OCI-LY1 (cell line): Measurements from ENCODE around the gene PRR15L.
"Not testable (repeated sequence)": the region's sequence is repeated elsewhere in the genome, so short reads cannot be mapped to it uniquely, and the experiment has no call there.

Experiments
- H2AFZ ChIP-seq: fragments of 200-600 bp; sonication (generic), shearing (Covaris generic); 2 replicates; pipeline ENCODE4 v1.6.0; 2014; ENCODE audit warnings: antibody characterized with exemption, mild to moderate bottlenecking, low read length
- H3F3A ChIP-seq: fragments of 200-600 bp; sonication (generic), shearing (Covaris generic); 2 replicates; pipeline ENCODE4 v1.6.0; 2014; ENCODE audit warnings: mild to moderate bottlenecking, antibody characterized with exemption, low read length, moderate library complexity; ENCODE audit not compliant: insufficient read depth
- H3K27ac ChIP-seq: fragments of 200-600 bp; sonication (generic); 2 replicates; pipeline ENCODE4 v1.5.1; 2014; ENCODE audit warnings: low read length, mixed run types, mild to moderate bottlenecking, low read depth; ENCODE audit not compliant: poor library complexity, severe bottlenecking
- H3K27me3 ChIP-seq: fragments of 200-600 bp; sonication (generic); 2 replicates; pipeline ENCODE4 v1.6.0; 2014; ENCODE audit warnings: antibody characterized with exemption, mild to moderate bottlenecking, low read length, moderate library complexity; ENCODE audit not compliant: insufficient read depth
- H3K36me3 ChIP-seq: fragments of 200-600 bp; sonication (generic); 2 replicates; pipeline ENCODE4 v1.6.1; 2014; ENCODE audit warnings: mild to moderate bottlenecking, antibody characterized with exemption, low read length, moderate library complexity, mixed read lengths; ENCODE audit not compliant: insufficient read depth
- H3K4me1 ChIP-seq: fragments of 200-600 bp; sonication (generic); 2 replicates; pipeline ENCODE4 v1.5.1; 2014; ENCODE audit warnings: mild to moderate bottlenecking, low read length, moderate library complexity; ENCODE audit not compliant: insufficient read depth, severe bottlenecking
- H3K4me2 ChIP-seq: fragments of 200-600 bp; sonication (generic), shearing (Covaris generic); 2 replicates; pipeline ENCODE4 v1.6.1; 2014; ENCODE audit warnings: low read length
- H3K4me3 ChIP-seq: fragments of 200-600 bp; sonication (generic); 2 replicates; pipeline ENCODE4 v1.5.1; 2014; ENCODE audit warnings: low read length, low read depth, mild to moderate bottlenecking, mixed read lengths; ENCODE audit not compliant: poor library complexity, severe bottlenecking
- H3K79me2 ChIP-seq: fragments of 200-600 bp; shearing (Covaris generic); 2 replicates; pipeline ENCODE4 v1.6.1; 2016; ENCODE audit warnings: mixed run types, low read length, mixed read lengths; ENCODE audit not compliant: insufficient read depth
- H3K9ac ChIP-seq: fragments of 200-600 bp; sonication (generic), shearing (Covaris generic); 2 replicates; pipeline ENCODE4 v1.6.1; 2014; ENCODE audit warnings: mild to moderate bottlenecking, low read length, mixed read lengths
- H3K9me2 ChIP-seq: fragments of 200-600 bp; sonication (generic), shearing (Covaris generic); 2 replicates; pipeline ENCODE4 v1.6.1; 2014; ENCODE audit warnings: low read depth, mild to moderate bottlenecking, low read length, mixed read lengths
- H3K9me3 ChIP-seq: fragments of 200-600 bp; shearing (Covaris generic); 2 replicates; pipeline ENCODE4 v1.6.1; 2014; ENCODE audit warnings: low read length, mixed read lengths
- H4K20me1 ChIP-seq: fragments of 200-600 bp; sonication (generic), shearing (Covaris generic); 2 replicates; pipeline ENCODE4 v1.6.0; 2016; ENCODE audit warnings: mild to moderate bottlenecking, low read length; ENCODE audit not compliant: insufficient read depth
- EZH2 ChIP-seq: fragments of 200-600 bp; sonication (generic), shearing (Covaris generic); IDR thresholded peaks from 2 replicates; pipeline ENCODE4 v1.8.0; 2017; ENCODE audit warnings: borderline replicate concordance, mixed run types, mild to moderate bottlenecking, antibody characterized with exemption, low read length, moderate library complexity, mixed read lengths
- TF ChIP-seq, protein P1 (sequence below): fragments of 200-600 bp; sonication (generic), shearing (Covaris generic); IDR thresholded peaks from 2 replicates; pipeline ENCODE4 v1.5.1; 2017; ENCODE audit warnings: mild to moderate bottlenecking, antibody characterized with exemption, low read length, moderate library complexity, mixed read lengths

The PRR15L gene

DNA sequence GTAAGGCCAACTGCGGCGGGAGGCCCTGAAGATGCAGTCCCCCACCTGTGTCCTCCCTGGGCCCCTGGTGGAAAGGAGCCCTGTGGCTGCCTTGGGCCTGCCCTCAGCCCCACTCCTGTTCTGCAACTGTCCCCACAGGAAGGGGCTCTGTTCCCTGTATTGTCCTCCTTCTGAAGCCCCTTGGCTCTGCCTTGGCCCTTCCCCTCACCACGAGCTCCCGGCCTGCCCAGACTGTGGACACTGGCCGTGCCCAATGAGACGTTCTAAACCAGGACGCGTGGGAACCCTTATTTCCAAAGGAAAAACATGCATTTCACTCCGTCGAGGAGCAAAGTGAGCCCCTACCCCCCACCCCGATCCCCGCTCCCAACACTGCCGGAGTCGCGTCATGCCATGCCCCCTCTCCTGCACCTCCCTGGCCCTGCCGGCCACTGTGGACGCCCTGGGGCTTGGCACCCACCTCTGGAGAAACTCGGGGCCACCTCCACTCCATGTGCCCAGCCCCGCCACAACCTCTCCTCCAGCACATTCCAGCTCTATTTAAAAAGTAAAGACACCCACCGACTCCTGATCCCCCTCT is 29.8 kb downstream of the PRR15L start:
- Histone ChIP-seq H3K36me3 (peaks cover 40% of the 10 kb centered on the region; the same call in 1 of the 2 replicates), H3K4me2 (no peak overlapping the region), H3K4me3 (no peak overlapping the region), H3K9me3 (no peaks in the 10 kb centered on the region), H3K4me1 (no peaks in the 10 kb centered on the region), H3K27me3 (no peaks in the 10 kb centered on the region), H3K9ac (no peak overlapping the region), H3F3A (no peaks in the 10 kb centered on the region), H3K27ac (no peak overlapping the region), H4K20me1 (no peaks in the 10 kb centered on the region), H3K9me2 (no peaks in the 10 kb centered on the region), H2AFZ (no peak overlapping the region), H3K79me2 (no peaks in the 10 kb centered on the region)
- TF ChIP-seq EZH2: no peak
- TF ChIP-seq, protein P1, sequence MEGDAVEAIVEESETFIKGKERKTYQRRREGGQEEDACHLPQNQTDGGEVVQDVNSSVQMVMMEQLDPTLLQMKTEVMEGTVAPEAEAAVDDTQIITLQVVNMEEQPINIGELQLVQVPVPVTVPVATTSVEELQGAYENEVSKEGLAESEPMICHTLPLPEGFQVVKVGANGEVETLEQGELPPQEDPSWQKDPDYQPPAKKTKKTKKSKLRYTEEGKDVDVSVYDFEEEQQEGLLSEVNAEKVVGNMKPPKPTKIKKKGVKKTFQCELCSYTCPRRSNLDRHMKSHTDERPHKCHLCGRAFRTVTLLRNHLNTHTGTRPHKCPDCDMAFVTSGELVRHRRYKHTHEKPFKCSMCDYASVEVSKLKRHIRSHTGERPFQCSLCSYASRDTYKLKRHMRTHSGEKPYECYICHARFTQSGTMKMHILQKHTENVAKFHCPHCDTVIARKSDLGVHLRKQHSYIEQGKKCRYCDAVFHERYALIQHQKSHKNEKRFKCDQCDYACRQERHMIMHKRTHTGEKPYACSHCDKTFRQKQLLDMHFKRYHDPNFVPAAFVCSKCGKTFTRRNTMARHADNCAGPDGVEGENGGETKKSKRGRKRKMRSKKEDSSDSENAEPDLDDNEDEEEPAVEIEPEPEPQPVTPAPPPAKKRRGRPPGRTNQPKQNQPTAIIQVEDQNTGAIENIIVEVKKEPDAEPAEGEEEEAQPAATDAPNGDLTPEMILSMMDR: no peak

DNA sequence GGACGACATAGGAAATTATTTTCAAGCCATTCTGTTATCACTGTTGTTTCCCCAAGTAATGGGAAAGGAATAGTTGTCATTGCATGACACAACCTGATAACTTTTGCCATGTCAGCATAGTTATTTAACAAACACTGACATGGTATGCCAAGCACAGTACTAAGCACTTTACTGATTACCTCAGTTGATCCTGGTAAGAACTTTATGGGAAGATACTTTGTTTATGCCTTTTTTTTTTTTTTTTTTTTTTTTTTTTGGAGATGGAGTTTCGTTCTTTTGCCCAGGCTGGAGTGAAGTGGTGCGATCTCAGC is 32.0 kb downstream of the PRR15L start:
- Histone ChIP-seq H3K4me1 (no peaks in the 10 kb centered on the region), H3K9ac (no peak overlapping the region), H3K36me3 (peaks cover 43% of the 10 kb centered on the region; the same call in 1 of the 2 replicates), H3K9me3 (no peaks in the 10 kb centered on the region), H3K4me2 (no peak overlapping the region), H3K27ac (no peak overlapping the region), H2AFZ (no peak overlapping the region), H3K4me3 (no peak overlapping the region), H3F3A (no peaks in the 10 kb centered on the region), H4K20me1 (no peaks in the 10 kb centered on the region), H3K79me2 (no peaks in the 10 kb centered on the region), H3K9me2 (no peaks in the 10 kb centered on the region), H3K27me3 (no peaks in the 10 kb centered on the region)
- no peak for TF ChIP-seq EZH2
- TF ChIP-seq, protein P1: no peak

DNA sequence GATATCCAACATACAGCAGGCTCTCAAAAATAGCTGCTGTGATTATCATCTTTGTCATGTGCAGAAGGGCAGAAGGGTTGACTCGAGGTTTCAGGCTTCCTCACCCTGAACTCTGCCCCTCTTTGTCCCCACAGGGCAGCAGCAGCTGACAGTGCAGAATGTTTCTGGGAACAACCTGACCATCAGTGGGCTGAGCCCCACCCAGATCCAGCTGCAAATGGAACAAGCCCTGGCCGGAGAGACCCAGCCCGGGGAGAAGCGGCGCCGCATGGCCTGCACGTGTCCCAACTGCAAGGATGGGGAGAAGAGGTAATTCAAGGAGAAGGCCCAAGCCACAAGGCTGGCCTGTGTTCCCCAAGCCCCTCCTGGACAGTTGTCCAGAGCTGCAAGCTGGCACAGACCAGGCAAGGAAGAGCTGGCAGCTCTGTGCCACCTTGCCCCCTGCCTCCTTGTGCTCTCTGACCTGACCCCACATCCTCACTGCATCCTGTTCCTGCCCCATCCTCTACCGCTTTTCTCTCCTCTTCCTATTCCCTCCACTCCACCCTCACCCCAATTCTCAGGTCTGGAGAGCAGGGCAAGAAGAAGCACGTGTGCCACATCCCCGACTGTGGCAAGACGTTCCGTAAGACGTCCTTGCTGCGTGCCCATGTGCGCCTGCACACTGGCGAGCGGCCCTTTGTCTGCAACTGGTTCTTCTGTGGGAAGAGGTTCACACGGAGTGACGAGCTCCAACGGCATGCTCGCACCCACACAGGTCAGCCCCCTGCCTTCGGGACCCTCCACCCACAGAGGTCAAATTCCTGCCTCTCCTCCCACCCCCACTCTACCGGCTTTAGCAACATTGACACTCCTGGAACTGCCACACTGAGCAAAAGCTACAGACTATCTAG is 32.7 kb downstream of the PRR15L start:
- Histone ChIP-seq H3F3A (no peaks in the 10 kb centered on the region), H4K20me1 (no peaks in the 10 kb centered on the region), H3K9me3 (no peaks in the 10 kb centered on the region), H3K9ac (no peak overlapping the region), H3K36me3 (peaks cover 43% of the 10 kb centered on the region; the same call in 1 of the 2 replicates), H2AFZ (no peak overlapping the region), H3K4me2 (no peak overlapping the region), H3K4me1 (no peaks in the 10 kb centered on the region), H3K27ac (no peak overlapping the region), H3K27me3 (no peaks in the 10 kb centered on the region), H3K4me3 (no peak overlapping the region), H3K79me2 (no peaks in the 10 kb centered on the region), H3K9me2 (no peaks in the 10 kb centered on the region)
- TF ChIP-seq, protein P1: no peak
- TF ChIP-seq EZH2: no peak

DNA sequence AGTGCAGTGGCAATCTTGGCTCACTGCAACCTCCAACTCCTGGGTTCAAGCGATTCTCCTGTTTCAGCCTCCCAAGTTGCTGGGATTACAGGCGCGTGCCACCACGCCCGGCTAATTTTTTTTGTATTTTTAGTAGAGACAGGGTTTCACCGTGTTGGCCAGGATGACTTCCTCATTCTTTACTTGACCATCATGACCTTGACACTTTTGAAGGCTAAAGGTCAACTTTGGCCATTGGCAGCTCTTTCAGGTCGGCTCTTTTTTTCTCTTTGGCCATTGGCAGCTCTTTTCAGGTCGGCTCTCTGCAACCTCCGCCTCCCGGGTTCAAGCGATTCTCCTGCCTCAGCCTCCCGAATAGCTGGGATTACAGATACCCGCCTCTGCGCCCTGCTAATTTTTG is 37.8 kb downstream of the PRR15L start:
- not testable (repeated sequence) for H3K79me2 ChIP-seq, H3K4me3 ChIP-seq, H3K27ac ChIP-seq, H3K4me2 ChIP-seq, H3K4me1 ChIP-seq, H3F3A ChIP-seq, H3K9ac ChIP-seq, H4K20me1 ChIP-seq, H3K9me2 ChIP-seq, H3K9me3 ChIP-seq, H3K27me3 ChIP-seq, H2AFZ ChIP-seq
- peaks cover 27% of the 10 kb centered on the region; the same call in 1 of the 2 replicates for H3K36me3 ChIP-seq
